ENCODE results near the gene CCNG2.

GRCh38 chr4:77147079-77147782, 9.8 kb upstream of the CCNG2 start:
- TF ChIP-seq CTCF (IDR thresholded peaks at IDR 0.05 in 8 of 11, conservative IDR thresholded peaks at IDR 0.05 in 3 of 11), result no peak
- no peak for TF ChIP-seq POLR2A (IDR thresholded peaks at IDR 0.05)
